ENCODE measurements around the gene SRGAP3. TPM values are rescaled to one million over a fixed set of nuclear protein-coding genes. Genes with fewer than 3 reads are reported as not detected.

SRGAP3 gene
- total RNA-seq, 2 experiments from 2014 or later = 1.8 to 2.5 TPM

- Mint-ChIP-seq H3K27me3 (peaks cover 13% of the 10 kb centered on the region), H3K4me3 (no peak overlapping the region), H3K36me3 (ENCODE audit: low read depth) (no peaks in the 10 kb centered on the region), H3K4me1 (ENCODE audit: low read depth) (peaks cover 2% of the 10 kb centered on the region), H3K27ac (no peak overlapping the region), H3K9me3 (no peaks in the 10 kb centered on the region)
- no peak for TF ChIP-seq CTCF (IDR thresholded peaks at IDR 0.05)
- DNase-seq (no peak), ATAC-seq (peak; percentile 62)
- ChIA-PET POLR2A (interaction anchor here (0.6 to 1.4 kb wide), 3 partner anchors 14 to 285 kb away, joined by 3 read pairs; no protein-coding TSS in a partner anchor), CTCF (interaction anchor here (1.1 to 8.9 kb wide), 10 partner anchors 10 to 367 kb away, joined by 3 to 118 read pairs (median 6); partner anchors contain the start of gene SRGAP3)
- intact Hi-C loops (cut with micrococcal nuclease) = no loop called here
These were observed 276.8 kb downstream of the SRGAP3 start for GRCh38 chr3:8972639-8973038.

GRCh38 chr3:8970971-8971589 lies 278.4 kb downstream of the SRGAP3 start:
- Mint-ChIP-seq H3K36me3 (ENCODE audit: low read depth) (no peaks in the 10 kb centered on the region), H3K4me1 (ENCODE audit: low read depth) (peaks cover 2% of the 10 kb centered on the region), H3K4me3 (no peak overlapping the region), H3K27ac (no peak overlapping the region), H3K27me3 (peaks cover 9% of the 10 kb centered on the region), H3K9me3 (no peaks in the 10 kb centered on the region)
- ChIA-PET CTCF (interaction anchor here (0.7 to 8.9 kb wide), 19 partner anchors 8 to 382 kb away, joined by 3 to 118 read pairs (median 4); partner anchors contain the start of genes RAD18 and SRGAP3), POLR2A (interaction anchor here (1.0 to 1.4 kb wide), 3 partner anchors 7 to 286 kb away, joined by 3 read pairs; no protein-coding TSS in a partner anchor)
- ATAC-seq (peak; percentile 90), DNase-seq (peak; percentile 81)
- peak; percentile 94 for TF ChIP-seq CTCF (IDR thresholded peaks at IDR 0.05)
- intact Hi-C loops (cut with micrococcal nuclease) = loop anchor here (1.0 kb wide), 2 partner anchors 96 to 331 kb away; no protein-coding TSS in a partner anchor

- no peak for ATAC-seq
- no peak overlapping the region for H3K4me3 Mint-ChIP-seq
- CTCF ChIA-PET = interaction anchor here (0.6 to 8.9 kb wide), 7 partner anchors 18 to 571 kb away, joined by 3 to 118 read pairs (median 4); partner anchors contain the start of gene SRGAP3
- H3K9me3 Mint-ChIP-seq = no peaks in the 10 kb centered on the region
- peaks cover 9% of the 10 kb centered on the region for H3K27me3 Mint-ChIP-seq
- no peak for DNase-seq
- TF ChIP-seq CTCF (IDR thresholded peaks at IDR 0.05) = no peak
- no peak overlapping the region for H3K27ac Mint-ChIP-seq
- intact Hi-C loops (cut with micrococcal nuclease) = no loop called here
- H3K36me3 Mint-ChIP-seq (ENCODE audit: low read depth) = no peaks in the 10 kb centered on the region
- POLR2A ChIA-PET = no interaction called here
- H3K4me1 Mint-ChIP-seq (ENCODE audit: low read depth) = peaks cover 2% of the 10 kb centered on the region
These were observed 280.2 kb downstream of the SRGAP3 start for GRCh38 chr3:8969241-8969640.

- ATAC-seq = no peak
- peaks cover 5% of the 10 kb centered on the region for H3K4me1 Mint-ChIP-seq (ENCODE audit: low read depth)
- no peak for DNase-seq
- H3K36me3 Mint-ChIP-seq (ENCODE audit: low read depth) = no peaks in the 10 kb centered on the region
- H3K27ac Mint-ChIP-seq = no peak overlapping the region
- H3K27me3 Mint-ChIP-seq = peaks cover 9% of the 10 kb centered on the region
- TF ChIP-seq CTCF (IDR thresholded peaks at IDR 0.05) = no peak
- intact Hi-C loops (cut with micrococcal nuclease) = no loop called here
- H3K9me3 Mint-ChIP-seq = no peaks in the 10 kb centered on the region
- ChIA-PET CTCF (interaction anchor here (7.0 to 8.9 kb wide), 2 partner anchors 19 to 334 kb away, joined by 72 to 118 read pairs; no protein-coding TSS in a partner anchor), POLR2A (interaction anchor here (1.6 kb wide), 1 partner anchor 15 kb away, joined by 3 read pairs; no protein-coding TSS in a partner anchor)
- no peak overlapping the region for H3K4me3 Mint-ChIP-seq
These were observed 281.0 kb downstream of the SRGAP3 start for GRCh38 chr3:8968375-8968882.

GRCh38 chr3:8967553-8967952 lies 281.9 kb downstream of the SRGAP3 start:
- Mint-ChIP-seq H3K9me3 (no peaks in the 10 kb centered on the region), H3K27ac (no peak overlapping the region), H3K27me3 (peaks cover 4% of the 10 kb centered on the region), H3K4me1 (ENCODE audit: low read depth) (peaks cover 5% of the 10 kb centered on the region), H3K4me3 (no peak overlapping the region), H3K36me3 (ENCODE audit: low read depth) (peaks cover 5% of the 10 kb centered on the region)
- no peak for DNase-seq
- ChIA-PET POLR2A (interaction anchor here (1.0 to 1.6 kb wide), 2 partner anchors 14 to 69 kb away, joined by 3 read pairs; no protein-coding TSS in a partner anchor), CTCF (interaction anchor here (0.9 to 1.6 kb wide), 3 partner anchors 20 to 336 kb away, joined by 3 to 10 read pairs (median 4); no protein-coding TSS in a partner anchor)
- intact Hi-C loops (cut with micrococcal nuclease) = no loop called here
- TF ChIP-seq CTCF (IDR thresholded peaks at IDR 0.05) = no peak
- no peak for ATAC-seq

Data from activated CD8-positive, alpha-beta T cell treated with anti-CD3 and anti-CD28 coated beads for 36 hours (primary cell).